Islet of Langerhans (tissue), 1 donor: ENCODE data around the gene SATB1.

Source experiments
- FAIRE-seq: peaks from one replicate; lab custom pipeline; 2011; peaks lifted over from hg19 to GRCh38; lab: Jason Lieb, UNC

SATB1 gene

DNA sequence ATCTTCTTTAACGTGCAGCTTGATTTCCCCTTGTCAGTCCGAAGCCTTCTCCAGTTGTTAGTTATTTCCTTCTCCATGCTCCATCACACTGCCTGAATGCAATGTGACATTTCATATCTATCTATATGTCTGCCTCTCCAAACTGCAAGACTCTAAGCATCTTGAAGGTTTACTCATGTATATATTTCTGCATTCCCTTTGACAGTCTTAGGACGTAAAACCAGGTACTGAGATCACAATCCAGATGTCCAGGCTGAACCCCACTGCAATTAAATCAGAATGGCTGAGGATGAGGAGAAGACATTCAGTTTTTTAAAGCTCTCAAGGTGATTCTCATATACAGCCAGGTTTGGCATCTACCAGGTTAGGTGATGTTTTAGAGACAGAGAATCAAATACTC lies 6.1 kb upstream of the SATB1 start:
- no peak for FAIRE-seq

GRCh38 chr3:18428991-18429745 lies 4.0 kb upstream of the SATB1 start:
- FAIRE-seq = no peak

DNA sequence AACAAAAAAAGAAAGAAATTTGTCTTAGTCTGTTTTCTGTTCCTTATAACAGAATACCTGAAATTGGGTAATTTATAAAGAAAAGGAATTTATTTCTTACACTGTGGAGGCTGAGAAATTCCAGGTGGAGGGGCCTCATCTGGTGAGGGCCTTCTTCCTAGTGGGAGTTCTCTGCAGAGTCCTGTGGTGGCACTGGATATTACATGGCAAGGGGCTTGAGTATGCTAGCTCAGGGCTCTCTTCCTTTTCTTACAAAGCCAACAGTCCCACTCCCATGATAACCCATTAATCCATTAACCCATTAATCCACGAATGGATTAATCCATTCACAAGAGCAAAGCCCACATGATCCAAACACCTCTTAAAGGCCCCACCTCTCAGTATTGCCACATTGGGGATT lies 2.9 kb upstream of the SATB1 start:
- no peak for FAIRE-seq

GRCh38 chr3:18426597-18427193 lies 1.6 kb upstream of the SATB1 start:
- FAIRE-seq = peak; percentile 98

- FAIRE-seq = no peak
Measured at GRCh38 chr3:18425641-18426257, 610 bp upstream of the SATB1 start.

GRCh38 chr3:18424213-18424728 lies 868 bp downstream of the SATB1 start:
- no peak for FAIRE-seq

GRCh38 chr3:18423401-18424212 lies 1.5 kb downstream of the SATB1 start:
- peak; percentile 94 for FAIRE-seq

- FAIRE-seq = no peak
Measured at GRCh38 chr3:18422972-18423371, 2.2 kb downstream of the SATB1 start.

DNA sequence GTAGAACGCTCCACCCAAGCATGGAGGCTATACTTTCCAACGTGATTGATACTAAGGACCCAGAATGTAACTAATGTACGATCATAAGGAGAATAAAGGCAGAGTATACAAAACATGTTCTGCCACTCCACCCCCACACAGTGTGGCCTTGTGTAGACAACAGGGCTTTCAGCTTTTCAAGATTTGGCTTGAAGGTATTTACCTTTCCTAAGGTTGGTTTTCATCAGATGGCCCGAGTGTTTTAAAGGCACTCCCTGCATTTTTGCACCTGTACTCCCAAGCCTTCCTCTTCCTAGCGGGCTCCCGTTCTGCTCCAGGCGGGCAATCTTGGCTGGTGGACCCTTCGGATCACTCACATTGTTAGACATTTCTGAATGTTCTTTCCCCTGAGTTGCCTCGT lies 4.6 kb downstream of the SATB1 start:
- FAIRE-seq = no peak

- no peak for FAIRE-seq
Measured at GRCh38 chr3:18419232-18419631, 5.9 kb downstream of the SATB1 start.

DNA sequence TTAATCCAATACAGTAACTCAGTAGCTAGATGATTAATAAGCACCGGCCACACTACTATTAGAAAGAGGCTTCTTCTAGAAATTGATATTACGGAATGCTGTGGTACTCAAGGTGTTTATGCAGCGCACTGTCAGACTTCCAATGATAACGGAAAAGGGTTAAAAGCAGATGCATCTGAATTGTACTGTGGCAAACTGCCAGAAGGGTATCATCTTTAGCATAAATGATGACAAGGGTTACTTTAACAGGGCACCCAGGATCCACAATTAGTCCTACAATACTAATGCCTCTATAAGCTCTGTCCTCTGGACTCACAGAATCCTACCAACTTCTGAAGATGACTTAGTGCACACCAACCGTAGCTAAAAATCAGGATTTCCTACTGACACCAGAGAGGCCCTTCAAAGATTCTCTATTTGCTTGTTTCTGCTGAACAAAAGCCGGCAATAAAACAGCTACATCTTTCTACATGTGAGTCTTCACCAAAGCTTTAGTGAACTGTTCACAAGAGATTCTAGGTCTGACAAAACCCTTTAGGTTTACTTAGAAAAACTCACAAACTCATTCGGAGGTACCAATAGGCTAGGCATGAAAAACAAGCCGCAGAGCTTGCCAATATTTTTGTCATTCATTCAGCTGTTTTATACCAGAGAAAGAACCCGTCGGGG lies 7.1 kb downstream of the SATB1 start:
- FAIRE-seq = no peak

GRCh38 chr3:18416332-18416731 lies 8.8 kb downstream of the SATB1 start:
- FAIRE-seq = peak; percentile 74

DNA sequence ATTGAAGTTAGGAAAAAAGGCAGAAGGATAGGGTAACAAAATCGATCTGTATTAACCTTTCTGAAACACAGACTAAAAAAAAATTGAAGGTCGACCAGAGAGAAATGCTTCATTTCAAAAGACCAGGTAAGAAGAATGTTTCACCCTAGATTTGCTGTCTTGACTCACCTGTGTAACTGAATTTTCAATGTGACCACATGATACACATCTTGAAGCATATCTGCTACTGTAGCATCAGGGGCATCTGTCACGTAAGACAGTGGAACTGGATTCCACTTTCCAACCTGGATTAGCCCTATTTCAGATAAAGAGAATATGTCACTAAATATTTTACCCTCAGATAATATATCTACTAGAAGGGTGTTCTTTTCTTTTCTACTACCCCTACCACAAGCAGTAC lies 9.3 kb downstream of the SATB1 start:
- no peak for FAIRE-seq

- FAIRE-seq = no peak
Measured at GRCh38 chr3:18415167-18415566, 10.0 kb downstream of the SATB1 start.

- FAIRE-seq = no peak
Measured at GRCh38 chr3:18412684-18413083, 12.5 kb downstream of the SATB1 start.

DNA sequence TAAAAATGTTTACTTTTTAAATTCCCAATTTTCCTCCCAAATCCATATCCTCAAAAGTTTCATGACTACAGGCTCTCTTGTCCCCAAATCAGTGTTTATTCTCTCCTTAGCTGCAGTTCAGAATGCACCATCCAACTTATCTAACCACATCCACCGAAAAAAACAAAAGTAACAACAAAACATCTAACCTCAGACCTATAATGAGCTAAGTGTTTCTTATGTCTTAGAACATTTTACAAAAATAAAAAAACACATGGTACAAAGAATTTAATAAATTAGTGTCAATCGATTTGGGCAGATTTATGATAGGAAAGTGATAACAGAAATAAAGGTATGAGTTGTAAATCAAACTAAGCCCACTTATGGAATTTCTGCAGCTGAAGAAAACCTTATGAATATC lies 13.6 kb downstream of the SATB1 start:
- no peak for FAIRE-seq

- no peak for FAIRE-seq
Measured at GRCh38 chr3:18410205-18410604, 14.9 kb downstream of the SATB1 start.

DNA sequence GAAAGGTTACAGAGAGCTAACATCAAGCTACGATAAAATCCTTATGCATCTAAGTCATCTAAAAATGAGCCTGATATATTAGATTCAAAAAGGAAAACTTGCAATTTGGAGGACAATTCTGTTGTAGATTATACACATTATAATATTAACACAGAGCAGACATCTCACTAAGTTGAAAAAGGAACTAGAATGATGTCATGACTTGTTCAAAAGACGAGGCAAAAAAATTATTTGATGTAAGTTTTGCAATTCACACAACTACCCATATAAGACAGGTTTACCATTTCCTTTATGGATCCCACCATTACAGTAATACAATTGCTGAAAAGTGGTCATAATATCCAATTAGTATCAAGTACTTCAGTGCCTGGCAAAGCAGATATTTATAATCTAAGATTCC lies 15.9 kb downstream of the SATB1 start:
- FAIRE-seq = no peak

DNA sequence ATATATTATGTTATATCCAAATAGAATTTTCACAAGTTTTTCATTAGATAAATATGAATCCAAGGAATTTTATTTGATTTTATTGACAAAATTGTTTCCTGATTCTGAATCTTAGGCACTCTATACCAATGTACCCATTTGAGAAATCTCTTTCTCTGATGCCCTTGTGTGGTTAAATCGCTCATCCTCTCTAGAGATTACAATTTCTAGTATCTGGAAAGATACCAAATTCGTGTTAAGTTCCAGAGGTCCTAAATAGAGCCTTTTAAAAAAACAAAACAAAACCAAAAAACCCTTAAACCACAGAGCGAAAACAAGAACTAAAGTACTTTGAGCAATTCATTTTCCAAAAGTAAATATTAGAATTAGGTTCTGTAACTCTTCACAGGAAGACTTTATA lies 20.0 kb downstream of the SATB1 start:
- no peak for FAIRE-seq

DNA sequence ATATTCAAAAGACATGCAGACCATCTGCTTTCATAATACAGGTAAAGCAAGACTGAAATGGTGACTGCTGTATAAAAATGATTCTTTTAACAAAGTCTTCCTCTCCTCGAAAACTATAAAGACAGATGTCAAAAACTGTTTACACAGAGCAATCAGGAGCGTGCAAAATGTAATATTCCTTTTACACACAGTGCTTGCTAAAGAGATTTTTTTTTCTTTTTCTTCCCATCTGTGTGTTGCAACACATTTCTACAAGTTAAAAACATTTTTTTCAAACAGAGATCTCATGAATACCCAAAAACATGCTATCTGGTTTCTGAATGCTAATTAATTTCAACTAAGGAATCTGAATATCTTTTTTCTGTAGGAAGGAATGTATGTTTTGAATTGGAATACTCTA lies 22.1 kb downstream of the SATB1 start:
- FAIRE-seq = no peak

DNA sequence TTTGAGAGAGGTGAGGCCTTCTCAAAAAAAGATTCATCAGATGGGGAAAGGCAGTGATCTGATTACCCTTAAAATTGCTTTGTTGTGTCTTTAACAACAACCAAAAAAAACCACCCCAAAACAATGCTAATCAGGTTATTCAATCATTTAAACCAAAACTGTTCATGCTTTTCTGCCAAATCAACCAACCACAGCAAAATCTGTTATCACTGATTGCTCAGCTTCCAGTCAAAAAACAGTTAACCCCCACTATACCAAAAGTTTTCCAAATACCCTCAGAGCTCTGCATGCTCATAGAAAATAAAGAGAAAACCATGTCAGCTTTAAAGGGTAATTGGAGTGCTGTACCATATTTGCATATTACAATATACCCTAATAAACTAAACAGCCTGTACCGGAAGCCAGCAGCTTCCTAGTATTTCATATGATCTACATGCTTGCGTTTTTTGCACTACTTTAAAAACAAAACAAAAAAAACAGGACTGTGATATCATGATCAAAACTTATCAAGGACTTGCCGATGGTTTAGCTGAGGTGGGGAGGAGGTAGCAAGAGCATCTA lies 22.8 kb downstream of the SATB1 start:
- no peak for FAIRE-seq
